ENCODE results near the gene LRSAM1. TPM values are rescaled to one million over a fixed set of nuclear protein-coding genes. Genes with fewer than 3 reads are reported as not detected.

The LRSAM1 gene
- total and polyA plus RNA-seq, 2 of the 8 experiments (the other 6 are each of a cell fraction or from before 2014, with no cell fraction given): 9.7 to 18.3 TPM

- TF ChIP-seq CHD7 (IDR thresholded peaks at IDR 0.05; ENCODE audit: insufficient replicate concordance, low read length) (no peak), CREB1 (IDR thresholded peaks at IDR 0.05) (no peak), CHD1 (IDR thresholded peaks at IDR 0.05; ENCODE audit: low read depth, low read length) (no peak)
Observed at GRCh38 chr9:127463911-127464310, 12.6 kb downstream of the LRSAM1 start (continued).

Data from H1 (cell line).